Measurements from ENCODE around the gene CREB5. TPM values are rescaled to one million over a fixed set of nuclear protein-coding genes. Genes with fewer than 3 reads are reported as not detected.

Gene CREB5
- total RNA-seq, 1 experiment from 2014 or later, result 1.3 TPM

- no peaks in the 10 kb centered on the region for H3K27me3 Mint-ChIP-seq (ENCODE audit: low read depth)
- POLR2A ChIA-PET, result no interaction called here
- DNase-seq (ENCODE audit: low spot score) (no peak), ATAC-seq (no peak)
- H3K27ac Mint-ChIP-seq, result no peak overlapping the region
- no peaks in the 10 kb centered on the region for H3K36me3 Mint-ChIP-seq
- no peak for TF ChIP-seq NFE2L1 (CRISPR knock-in tag; IDR thresholded peaks at IDR 0.05)
- TF ChIP-seq ZNF416 (CRISPR knock-in tag; IDR thresholded peaks at IDR 0.05), result no peak
- no peak for TF ChIP-seq MAX (CRISPR knock-in tag; IDR thresholded peaks at IDR 0.05)
- TF ChIP-seq, protein P1, sequence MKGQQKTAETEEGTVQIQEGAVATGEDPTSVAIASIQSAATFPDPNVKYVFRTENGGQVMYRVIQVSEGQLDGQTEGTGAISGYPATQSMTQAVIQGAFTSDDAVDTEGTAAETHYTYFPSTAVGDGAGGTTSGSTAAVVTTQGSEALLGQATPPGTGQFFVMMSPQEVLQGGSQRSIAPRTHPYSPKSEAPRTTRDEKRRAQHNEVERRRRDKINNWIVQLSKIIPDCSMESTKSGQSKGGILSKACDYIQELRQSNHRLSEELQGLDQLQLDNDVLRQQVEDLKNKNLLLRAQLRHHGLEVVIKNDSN (CRISPR knock-in tag; IDR thresholded peaks at IDR 0.05), result no peak
- TF ChIP-seq, protein P2, sequence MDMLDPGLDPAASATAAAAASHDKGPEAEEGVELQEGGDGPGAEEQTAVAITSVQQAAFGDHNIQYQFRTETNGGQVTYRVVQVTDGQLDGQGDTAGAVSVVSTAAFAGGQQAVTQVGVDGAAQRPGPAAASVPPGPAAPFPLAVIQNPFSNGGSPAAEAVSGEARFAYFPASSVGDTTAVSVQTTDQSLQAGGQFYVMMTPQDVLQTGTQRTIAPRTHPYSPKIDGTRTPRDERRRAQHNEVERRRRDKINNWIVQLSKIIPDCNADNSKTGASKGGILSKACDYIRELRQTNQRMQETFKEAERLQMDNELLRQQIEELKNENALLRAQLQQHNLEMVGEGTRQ (CRISPR knock-in tag; IDR thresholded peaks at IDR 0.05), result no peak
- no peak for TF ChIP-seq HMGA2 (CRISPR knock-in tag; IDR thresholded peaks at IDR 0.05)
- TF ChIP-seq, protein P3, sequence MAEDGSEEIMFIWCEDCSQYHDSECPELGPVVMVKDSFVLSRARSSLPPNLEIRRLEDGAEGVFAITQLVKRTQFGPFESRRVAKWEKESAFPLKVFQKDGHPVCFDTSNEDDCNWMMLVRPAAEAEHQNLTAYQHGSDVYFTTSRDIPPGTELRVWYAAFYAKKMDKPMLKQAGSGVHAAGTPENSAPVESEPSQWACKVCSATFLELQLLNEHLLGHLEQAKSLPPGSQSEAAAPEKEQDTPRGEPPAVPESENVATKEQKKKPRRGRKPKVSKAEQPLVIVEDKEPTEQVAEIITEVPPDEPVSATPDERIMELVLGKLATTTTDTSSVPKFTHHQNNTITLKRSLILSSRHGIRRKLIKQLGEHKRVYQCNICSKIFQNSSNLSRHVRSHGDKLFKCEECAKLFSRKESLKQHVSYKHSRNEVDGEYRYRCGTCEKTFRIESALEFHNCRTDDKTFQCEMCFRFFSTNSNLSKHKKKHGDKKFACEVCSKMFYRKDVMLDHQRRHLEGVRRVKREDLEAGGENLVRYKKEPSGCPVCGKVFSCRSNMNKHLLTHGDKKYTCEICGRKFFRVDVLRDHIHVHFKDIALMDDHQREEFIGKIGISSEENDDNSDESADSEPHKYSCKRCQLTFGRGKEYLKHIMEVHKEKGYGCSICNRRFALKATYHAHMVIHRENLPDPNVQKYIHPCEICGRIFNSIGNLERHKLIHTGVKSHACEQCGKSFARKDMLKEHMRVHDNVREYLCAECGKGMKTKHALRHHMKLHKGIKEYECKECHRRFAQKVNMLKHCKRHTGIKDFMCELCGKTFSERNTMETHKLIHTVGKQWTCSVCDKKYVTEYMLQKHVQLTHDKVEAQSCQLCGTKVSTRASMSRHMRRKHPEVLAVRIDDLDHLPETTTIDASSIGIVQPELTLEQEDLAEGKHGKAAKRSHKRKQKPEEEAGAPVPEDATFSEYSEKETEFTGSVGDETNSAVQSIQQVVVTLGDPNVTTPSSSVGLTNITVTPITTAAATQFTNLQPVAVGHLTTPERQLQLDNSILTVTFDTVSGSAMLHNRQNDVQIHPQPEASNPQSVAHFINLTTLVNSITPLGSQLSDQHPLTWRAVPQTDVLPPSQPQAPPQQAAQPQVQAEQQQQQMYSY (CRISPR knock-in tag; IDR thresholded peaks at IDR 0.05), result no peak
- TF ChIP-seq JUN (CRISPR knock-in tag; IDR thresholded peaks at IDR 0.05), result no peak
- TF ChIP-seq, protein P4, sequence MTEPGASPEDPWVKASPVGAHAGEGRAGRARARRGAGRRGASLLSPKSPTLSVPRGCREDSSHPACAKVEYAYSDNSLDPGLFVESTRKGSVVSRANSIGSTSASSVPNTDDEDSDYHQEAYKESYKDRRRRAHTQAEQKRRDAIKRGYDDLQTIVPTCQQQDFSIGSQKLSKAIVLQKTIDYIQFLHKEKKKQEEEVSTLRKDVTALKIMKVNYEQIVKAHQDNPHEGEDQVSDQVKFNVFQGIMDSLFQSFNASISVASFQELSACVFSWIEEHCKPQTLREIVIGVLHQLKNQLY (CRISPR knock-in tag; IDR thresholded peaks at IDR 0.05), result no peak
- no peak for TF ChIP-seq CREB1 (CRISPR knock-in tag; IDR thresholded peaks at IDR 0.05)
- H3K9me3 Mint-ChIP-seq, result no peaks in the 10 kb centered on the region
- peaks cover 21% of the 10 kb centered on the region for H3K4me1 Mint-ChIP-seq
- CTCF ChIA-PET, result interaction anchor here (0.7 kb wide), 1 partner anchor 56 kb away, joined by 3 read pairs; no protein-coding TSS in a partner anchor
- no peak overlapping the region for H3K4me3 Mint-ChIP-seq
Measured at GRCh38 chr7:28865601-28866144, 453.4 kb downstream of the CREB5 start.

- Mint-ChIP-seq H3K27me3 (ENCODE audit: low read depth) (no peaks in the 10 kb centered on the region), H3K9me3 (no peaks in the 10 kb centered on the region), H3K4me3 (no peak overlapping the region), H3K36me3 (no peaks in the 10 kb centered on the region), H3K27ac (no peak overlapping the region), H3K4me1 (peaks cover 25% of the 10 kb centered on the region)
- TF ChIP-seq ZNF138 (CRISPR knock-in tag; conservative IDR thresholded peaks at IDR 0.05) (no peak), MAX (CRISPR knock-in tag; IDR thresholded peaks at IDR 0.05) (no peak), ZNF121 (CRISPR knock-in tag; IDR thresholded peaks at IDR 0.05) (no peak), ZMAT4 (CRISPR knock-in tag; IDR thresholded peaks at IDR 0.05) (no peak), SOX15 (CRISPR knock-in tag; IDR thresholded peaks at IDR 0.05) (no peak), KAT7 (CRISPR knock-in tag; IDR thresholded peaks at IDR 0.05; ENCODE audit: borderline replicate concordance) (no peak), MXD4 (CRISPR knock-in tag; IDR thresholded peaks at IDR 0.05; ENCODE audit: borderline replicate concordance) (no peak), FOXP1 (CRISPR knock-in tag; IDR thresholded peaks at IDR 0.05; ENCODE audit: borderline replicate concordance) (no peak)
- TF ChIP-seq, protein P1 (CRISPR knock-in tag; IDR thresholded peaks at IDR 0.05), result no peak
- TF ChIP-seq, protein P5, sequence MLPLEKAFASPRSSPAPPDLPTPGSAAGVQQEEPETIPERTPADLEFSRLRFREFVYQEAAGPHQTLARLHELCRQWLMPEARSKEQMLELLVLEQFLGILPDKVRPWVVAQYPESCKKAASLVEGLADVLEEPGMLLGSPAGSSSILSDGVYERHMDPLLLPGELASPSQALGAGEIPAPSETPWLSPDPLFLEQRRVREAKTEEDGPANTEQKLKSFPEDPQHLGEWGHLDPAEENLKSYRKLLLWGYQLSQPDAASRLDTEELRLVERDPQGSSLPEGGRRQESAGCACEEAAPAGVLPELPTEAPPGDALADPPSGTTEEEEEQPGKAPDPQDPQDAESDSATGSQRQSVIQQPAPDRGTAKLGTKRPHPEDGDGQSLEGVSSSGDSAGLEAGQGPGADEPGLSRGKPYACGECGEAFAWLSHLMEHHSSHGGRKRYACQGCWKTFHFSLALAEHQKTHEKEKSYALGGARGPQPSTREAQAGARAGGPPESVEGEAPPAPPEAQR (CRISPR knock-in tag; IDR thresholded peaks at IDR 0.05), result no peak
- ATAC-seq, result no peak
- CTCF ChIA-PET, result no interaction called here
- no peak for DNase-seq (ENCODE audit: low spot score)
- POLR2A ChIA-PET, result no interaction called here
Measured at GRCh38 chr7:28868712-28869111, 456.4 kb downstream of the CREB5 start.
